Esophagus squamous epithelium (tissue), 5 donors: ENCODE measurements around the gene DTNA. TPM values are rescaled to one million over a fixed set of nuclear protein-coding genes. Genes with fewer than 3 reads are reported as not detected.

Experiments
- DNase-seq: peaks from one replicate; lab custom pipeline; 2025; lab: John Stamatoyannopoulos, UW
- H3K27ac ChIP-seq, 4 donors: fragments of 200-600 bp; sonication (generic); one replicate each; pipeline ENCODE4 v1.5.1; 2016 to 2019; ENCODE audit warnings: mild to moderate bottlenecking in 1 of 4
- H3K27me3 ChIP-seq, 4 donors: fragments of 200-600 bp; sonication (generic); 1 replicate in 3 of 4; 2 replicates in 1 of 4; pipeline versions ENCODE4 v1.5.1 to v1.6.0; 2017 to 2021; ENCODE audit warnings: antibody characterized with exemption in 1 of 4
- H3K36me3 ChIP-seq, 3 donors: fragments of 200-600 bp; sonication (generic); one replicate each; pipeline ENCODE4 v1.5.1; 2016 to 2019
- H3K4me1 ChIP-seq, 3 donors: fragments of 200-600 bp; sonication (generic); one replicate each; pipeline ENCODE4 v1.5.1; 2017 to 2019
- H3K4me3 ChIP-seq, 4 donors: fragments of 200-600 bp; sonication (generic); 1 replicate in 3 of 4; 2 replicates in 1 of 4; pipeline ENCODE4 v1.5.1; 2016 to 2019; ENCODE audit warnings: mild to moderate bottlenecking in 2 of 4, moderate library complexity in 1 of 4
- H3K9me3 ChIP-seq, 3 donors: fragments of 200-600 bp; sonication (generic); one replicate each; pipeline ENCODE4 v1.5.1; 2016 to 2019
- CTCF ChIP-seq, 6 experiments: fragments of 450-650 bp in 4 of 6; fragments of 200-600 bp in 2 of 6; sonication (generic) in 2 of 6; IDR thresholded peaks; one replicate each; pipeline ENCODE4 v1.5.1; 2016 to 2019; ENCODE audit warnings: antibody characterized with exemption in 6 of 6, mild to moderate bottlenecking in 4 of 6, moderate library complexity in 4 of 6
- POLR2A ChIP-seq, 4 donors: fragments of 450-650 bp; IDR thresholded peaks; one replicate each; pipeline ENCODE4 v1.6.1; 2017; ENCODE audit warnings: antibody characterized with exemption in 4 of 4, mild to moderate bottlenecking in 4 of 4, moderate library complexity in 3 of 4
- WGBS, 2 donors: methylation state at CpG; one replicate each; pipeline ENCODE4 v1.1.5; 2018; 5-methylcytosine and 5-hydroxymethylcytosine counted together
- intact Hi-C: fragments of 100-400 bp; cut with DNase I; formaldehyde crosslinking; loops from one replicate; pipeline ENCODE4 v1.15.0; 2022
- total RNA-seq, 4 donors: library from RNA; depleted of rRNA; stranded (reverse); fragments of >200 nt; gene quantifications; one replicate each; pipeline ENCODE4 v1.1.0, GENCODE V29; 2016
- donor health status: DM: yes; HTN: yes; CAD: no.

DTNA gene
- total RNA-seq, 4 donors from 2014 or later: 1.7 to 75.0 (median 17.2) TPM

- no peak for DNase-seq
- intact Hi-C loops: no loop called here
- WGBS, 2 donors: 62 to 65% methylated on average over 4 of the region's 4 CpGs
- Histone ChIP-seq H3K4me3 (no peak overlapping the region), H3K27ac (no peak overlapping the region), H3K36me3 (no peaks in the 10 kb centered on the region), H3K4me1 (no peaks in the 10 kb centered on the region), H3K27me3 (no peaks in the 10 kb centered on the region), H3K9me3 (no peaks in the 10 kb centered on the region)
- TF ChIP-seq POLR2A (IDR thresholded peaks at IDR 0.05) (no peak), CTCF (IDR thresholded peaks at IDR 0.05) (no peak)
Measured at GRCh38 chr18:34887881-34888580, 177.9 kb downstream of the DTNA start.

- H3K4me3 ChIP-seq: no peak overlapping the region
- TF ChIP-seq CTCF (IDR thresholded peaks at IDR 0.05): no peak
- TF ChIP-seq POLR2A (IDR thresholded peaks at IDR 0.05): no peak
- H3K9me3 ChIP-seq: no peaks in the 10 kb centered on the region
- 55 to 78% methylated on average over 5 to 6 of the region's 6 CpGs for WGBS, 2 donors
- H3K4me1 ChIP-seq: no peaks in the 10 kb centered on the region
- no peaks in the 10 kb centered on the region for H3K27me3 ChIP-seq
- DNase-seq: no peak
- intact Hi-C loops: no loop called here
- H3K36me3 ChIP-seq: no peaks in the 10 kb centered on the region
- H3K27ac ChIP-seq: no peak overlapping the region
Measured at GRCh38 chr18:34890486-34891085, 180.5 kb downstream of the DTNA start.

- Histone ChIP-seq H3K4me1 (no peaks in the 10 kb centered on the region), H3K36me3 (no peaks in the 10 kb centered on the region), H3K27ac (no peak overlapping the region), H3K9me3 (no peaks in the 10 kb centered on the region), H3K4me3 (no peak overlapping the region), H3K27me3 (no peaks in the 10 kb centered on the region)
- 48 to 60% methylated on average over 3 of the region's 3 CpGs for WGBS, 2 donors
- TF ChIP-seq POLR2A (IDR thresholded peaks at IDR 0.05) (no peak), CTCF (IDR thresholded peaks at IDR 0.05) (no peak)
- intact Hi-C loops: no loop called here
- no peak for DNase-seq
Measured at GRCh38 chr18:34892379-34892778, 182.3 kb downstream of the DTNA start.

GRCh38 chr18:34893239-34893638 lies 183.1 kb downstream of the DTNA start:
- Histone ChIP-seq H3K27ac (no peak overlapping the region), H3K9me3 (no peaks in the 10 kb centered on the region), H3K27me3 (no peaks in the 10 kb centered on the region), H3K36me3 (no peaks in the 10 kb centered on the region), H3K4me1 (no peaks in the 10 kb centered on the region), H3K4me3 (no peak overlapping the region)
- intact Hi-C loops: no loop called here
- DNase-seq: no peak
- no peak for TF ChIP-seq POLR2A (IDR thresholded peaks at IDR 0.05)
- TF ChIP-seq CTCF (IDR thresholded peaks at IDR 0.05): no peak

GRCh38 chr18:34901299-34901698 lies 191.2 kb downstream of the DTNA start:
- H3K4me1 ChIP-seq: no peaks in the 10 kb centered on the region
- no peak overlapping the region for H3K27ac ChIP-seq
- intact Hi-C loops: no loop called here
- no peak for DNase-seq
- no peaks in the 10 kb centered on the region for H3K9me3 ChIP-seq
- H3K36me3 ChIP-seq: no peaks in the 10 kb centered on the region
- TF ChIP-seq POLR2A (IDR thresholded peaks at IDR 0.05): no peak
- TF ChIP-seq CTCF (IDR thresholded peaks at IDR 0.05): no peak
- no peak overlapping the region for H3K4me3 ChIP-seq
- H3K27me3 ChIP-seq: no peaks in the 10 kb centered on the region
